ENCODE data around the gene TMEM185A. TPM values are rescaled to one million over a fixed set of nuclear protein-coding genes. Genes with fewer than 3 reads are reported as not detected.
"Not testable (repeated sequence)": the region's sequence is repeated elsewhere in the genome, so short reads cannot be mapped to it uniquely, and the experiment has no call there.

Gene TMEM185A
- total and polyA plus RNA-seq, 10 of the 15 experiments (the other 5 are each of a cell fraction or from before 2014, with no cell fraction given), result 2.4 to 25.1 (median 12.0) TPM

GRCh38 chrX:149610511-149610910 is 21.1 kb downstream of the TMEM185A start (continued):
- TF ChIP-seq E2F8 (IDR thresholded peaks at IDR 0.05; ENCODE audit: low read depth, partially characterized antibody), result no peak
- no peak for TF ChIP-seq NFYA (IDR thresholded peaks at IDR 0.05; ENCODE audit: borderline replicate concordance, low read depth, low read length)

- Histone ChIP-seq H3K79me2 (ENCODE audit: control insufficient read depth, insufficient read depth, low read length) (no peaks in the 10 kb centered on the region), H4K20me1 (ENCODE audit: control insufficient read depth, insufficient read depth) (no peaks in the 10 kb centered on the region), H3K27ac (ENCODE audit: control insufficient read depth, insufficient read depth) (no peak overlapping the region), H3K4me1 (ENCODE audit: control insufficient read depth, insufficient read depth, low read length) (no peaks in the 10 kb centered on the region), H3K4me2 (ENCODE audit: control insufficient read depth, insufficient read depth) (no peak overlapping the region), H3K4me3 (no peak overlapping the region), H3K9ac (ENCODE audit: control insufficient read depth, insufficient read depth, low read length) (no peak overlapping the region), H3K27me3 (replicated peaks in 1 of 2; ENCODE audit: control insufficient read depth in 2 of 2, insufficient read depth in 2 of 2, low read length in 1 of 2) (no peaks in the 10 kb centered on the region), H3K9me3 (replicated peaks; ENCODE audit: control insufficient read depth, insufficient read depth, low read length) (no peaks in the 10 kb centered on the region), H2AFZ (ENCODE audit: control insufficient read depth, low read depth, low read length) (no peak overlapping the region), H3K36me3 (ENCODE audit: control insufficient read depth in 2 of 2, insufficient read depth in 2 of 2, low read length in 1 of 2) (peaks cover 0 to 6% of the 10 kb centered on the region in 2 experiments; a peak in 2 of 4 replicates)
- intact Hi-C loops (cut with micrococcal nuclease; ENCODE audit: unreplicated experiment) (no loop called here), in situ Hi-C loops (cut with MboI) (no loop called here)
- SMC1A ChIA-PET (ENCODE audit: uncharacterized antibody, unreplicated experiment), result interaction anchor here (0.6 kb wide), 1 partner anchor 95 kb away, joined by 4 read pairs; no protein-coding TSS in a partner anchor
- RAD21 ChIA-PET (ENCODE audit: unreplicated experiment), result no interaction called here
- ATAC-seq (no peak), DNase-seq (ENCODE audit: low read depth, low spot score) (no peak), FAIRE-seq (no peak)
- POLR2A ChIA-PET, result no interaction called here
- no peak for TF ChIP-seq WRNIP1 (IDR thresholded peaks at IDR 0.05; ENCODE audit: borderline replicate concordance, low read depth, low read length)
- TF ChIP-seq BCL3 (IDR thresholded peaks at IDR 0.05; ENCODE audit: borderline replicate concordance, insufficient read depth, low read depth, low read length, poor library complexity, severe bottlenecking), result no peak
- TF ChIP-seq MAX (IDR thresholded peaks at IDR 0.05; ENCODE audit: low read depth, low read length), result no peak
- TF ChIP-seq GATAD2B (conservative IDR thresholded peaks at IDR 0.05; ENCODE audit: low read depth), result no peak
- BruUV-seq (replicated peaks), result no TSS peak
- CTCF ChIA-PET, result no interaction called here
Observed at GRCh38 chrX:149607699-149608098, 23.9 kb downstream of the TMEM185A start.

GRCh38 chrX:149605248-149605885 is 26.2 kb downstream of the TMEM185A start:
- intact Hi-C loops (cut with micrococcal nuclease; ENCODE audit: unreplicated experiment); H3K9ac ChIP-seq (ENCODE audit: control insufficient read depth, insufficient read depth, low read length); H3K4me3 ChIP-seq; H4K20me1 ChIP-seq (ENCODE audit: control insufficient read depth, insufficient read depth); DNase-seq (ENCODE audit: low read depth, low spot score); SMC1A ChIA-PET (ENCODE audit: uncharacterized antibody, unreplicated experiment); CTCF ChIA-PET; H3K36me3 ChIP-seq (ENCODE audit: control insufficient read depth in 2 of 2, insufficient read depth in 2 of 2, low read length in 1 of 2); H3K9me3 ChIP-seq (replicated peaks; ENCODE audit: control insufficient read depth, insufficient read depth, low read length); RAD21 ChIA-PET (ENCODE audit: unreplicated experiment); H3K27ac ChIP-seq (ENCODE audit: control insufficient read depth, insufficient read depth); ATAC-seq; H3K4me1 ChIP-seq (ENCODE audit: control insufficient read depth, insufficient read depth, low read length); BruUV-seq (replicated peaks); H3K27me3 ChIP-seq (replicated peaks in 1 of 2; ENCODE audit: control insufficient read depth in 2 of 2, insufficient read depth in 2 of 2, low read length in 1 of 2); H3K4me2 ChIP-seq (ENCODE audit: control insufficient read depth, insufficient read depth); in situ Hi-C loops (cut with MboI); POLR2A ChIA-PET; H3K79me2 ChIP-seq (ENCODE audit: control insufficient read depth, insufficient read depth, low read length); H2AFZ ChIP-seq (ENCODE audit: control insufficient read depth, low read depth, low read length); FAIRE-seq: not testable (repeated sequence)
- WGBS (ENCODE audit: insufficient coverage, insufficient replicate concordance, low lambda C conversion rate, missing lambda C conversion rate), result 55% methylated on average over 7 of the region's 7 CpGs

All from GM12878 (cell line).